Activated naive CD4-positive, alpha-beta T cell treated with anti-CD3 and anti-CD28 coated beads, Interleukin-2, amount 50 U/mL, for 24 hours (primary cell): ENCODE measurements around the gene EP400.
"Not testable (repeated sequence)": the region's sequence is repeated elsewhere in the genome, so short reads cannot be mapped to it uniquely, and the experiment has no call there.

Experiments
- H3K27ac Mint-ChIP-seq: one replicate; pipeline ENCODE4 v1.8.0; 2021; ENCODE audit warnings: mild to moderate bottlenecking, mixed read lengths
- H3K27me3 Mint-ChIP-seq: one replicate; pipeline ENCODE4 v1.8.0; 2021; ENCODE audit warnings: mixed read lengths
- H3K36me3 Mint-ChIP-seq: one replicate; pipeline ENCODE4 v1.8.0; 2021; ENCODE audit warnings: mixed read lengths
- H3K4me1 Mint-ChIP-seq: one replicate; pipeline ENCODE4 v1.8.0; 2021; ENCODE audit warnings: mixed read lengths
- H3K4me3 Mint-ChIP-seq: one replicate; pipeline ENCODE4 v1.8.0; 2021; ENCODE audit warnings: mild to moderate bottlenecking, mixed read lengths
- H3K9me3 Mint-ChIP-seq: one replicate; pipeline ENCODE4 v1.8.0; 2021; ENCODE audit warnings: mixed read lengths

EP400 gene

DNA sequence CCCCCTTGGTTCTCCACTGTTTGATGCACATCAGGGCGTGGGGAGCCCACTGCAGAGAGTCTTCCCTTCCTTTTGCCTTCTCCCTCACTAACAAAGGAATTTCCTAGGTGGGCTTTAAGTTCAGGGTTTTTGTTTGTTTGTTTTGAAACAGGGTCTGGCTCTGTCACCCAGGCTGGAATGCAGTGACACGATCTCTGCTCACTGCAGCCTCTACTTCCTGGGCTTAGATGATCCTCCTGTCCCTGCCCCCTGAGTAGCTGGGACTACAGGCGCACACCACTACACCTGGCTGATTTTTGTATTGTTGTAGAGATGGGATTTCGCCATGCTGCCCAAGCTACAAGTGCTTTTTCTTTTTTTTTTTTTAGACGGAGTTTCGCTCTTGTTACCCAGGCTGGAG is 33.8 kb downstream of the EP400 start:
- Mint-ChIP-seq H3K27me3 (no peaks in the 10 kb centered on the region), H3K36me3 (peaks cover 19% of the 10 kb centered on the region), H3K4me3 (no peak overlapping the region), H3K9me3 (no peaks in the 10 kb centered on the region), H3K27ac (no peak overlapping the region), H3K4me1 (no peaks in the 10 kb centered on the region)

DNA sequence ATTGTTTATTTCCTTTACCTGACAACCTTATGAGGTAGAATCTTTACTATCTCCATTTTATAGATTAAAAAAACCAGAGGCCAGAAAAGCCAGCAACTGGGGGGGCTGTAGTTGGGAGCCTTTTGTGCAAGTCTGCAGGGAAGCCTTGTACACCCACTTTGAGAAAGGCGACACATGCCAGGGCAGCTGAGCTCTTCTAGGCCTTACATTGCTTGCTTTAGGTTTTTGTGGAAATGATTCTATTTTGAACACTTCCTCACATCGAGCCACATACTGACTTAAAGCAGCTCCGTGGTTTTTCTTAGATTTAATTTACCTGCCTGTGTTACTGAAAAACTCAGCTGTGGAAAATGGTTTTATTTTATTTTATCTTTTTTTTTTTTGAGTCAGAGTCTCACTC is 34.6 kb downstream of the EP400 start:
- peaks cover 21% of the 10 kb centered on the region for H3K36me3 Mint-ChIP-seq
- H3K27ac Mint-ChIP-seq, result no peak overlapping the region
- no peaks in the 10 kb centered on the region for H3K4me1 Mint-ChIP-seq
- H3K27me3 Mint-ChIP-seq, result no peaks in the 10 kb centered on the region
- H3K4me3 Mint-ChIP-seq, result no peak overlapping the region
- H3K9me3 Mint-ChIP-seq, result no peaks in the 10 kb centered on the region

DNA sequence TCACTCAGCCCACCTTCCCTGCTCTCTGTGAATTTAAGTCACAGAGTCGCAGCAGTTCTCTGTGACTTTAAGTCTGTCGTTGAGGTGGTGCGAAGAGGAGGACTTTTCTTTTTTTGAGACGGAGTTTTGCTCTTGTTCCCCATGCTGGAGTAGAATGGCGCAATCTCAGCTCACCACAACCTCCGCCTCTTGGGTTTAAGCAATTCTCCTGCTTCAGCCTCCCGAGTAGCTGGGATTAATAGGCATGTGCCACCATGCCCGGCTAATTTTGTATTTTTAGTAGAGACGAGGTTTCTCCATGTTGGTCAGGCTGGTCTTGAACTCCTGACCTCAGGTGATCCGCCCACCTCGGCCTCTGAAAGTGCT is 35.8 kb downstream of the EP400 start:
- H3K4me3 Mint-ChIP-seq, H3K27me3 Mint-ChIP-seq, H3K9me3 Mint-ChIP-seq, H3K27ac Mint-ChIP-seq, H3K4me1 Mint-ChIP-seq: not testable (repeated sequence)
- peaks cover 20% of the 10 kb centered on the region for H3K36me3 Mint-ChIP-seq

DNA sequence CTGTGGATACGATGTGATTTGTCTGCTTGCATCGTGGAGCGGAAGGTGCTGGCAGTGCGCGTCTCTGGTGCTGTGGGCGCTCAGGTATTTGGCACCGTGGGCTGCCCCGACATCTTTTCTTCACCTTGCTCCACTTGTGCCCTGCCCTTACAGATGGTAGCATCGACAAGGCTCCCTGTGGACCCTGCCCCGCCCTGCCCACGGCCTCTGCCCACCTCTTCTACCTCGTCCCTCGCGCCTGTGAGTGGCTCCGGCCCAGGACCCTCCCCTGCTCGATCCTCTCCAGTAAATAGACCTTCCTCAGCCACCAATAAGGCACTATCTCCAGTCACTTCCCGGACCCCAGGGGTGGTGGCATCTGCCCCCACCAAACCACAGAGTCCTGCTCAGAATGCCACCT is 36.6 kb downstream of the EP400 start:
- Mint-ChIP-seq H3K27me3 (no peaks in the 10 kb centered on the region), H3K4me3 (no peak overlapping the region), H3K27ac (no peak overlapping the region), H3K9me3 (no peaks in the 10 kb centered on the region), H3K36me3 (peaks cover 21% of the 10 kb centered on the region), H3K4me1 (no peaks in the 10 kb centered on the region)

DNA sequence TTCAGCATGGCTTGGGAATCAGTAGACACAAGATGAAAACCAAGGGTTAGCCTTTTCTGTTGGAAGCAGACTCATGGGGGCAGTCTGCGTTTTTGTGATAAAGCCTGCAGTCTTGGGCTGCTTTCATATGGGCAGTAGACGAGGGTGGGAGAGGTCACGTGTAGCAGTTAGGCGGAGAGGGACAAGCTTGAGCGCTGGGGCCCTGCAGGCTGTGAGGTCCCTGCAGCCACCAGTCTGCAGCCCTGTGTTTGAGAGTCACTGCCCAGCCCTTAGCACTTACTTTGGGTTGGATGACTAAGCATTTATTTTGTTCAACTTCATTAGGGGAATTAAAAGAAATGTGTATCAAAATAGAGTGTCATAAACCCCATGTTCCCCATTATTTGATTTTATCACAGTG is 37.2 kb downstream of the EP400 start:
- Mint-ChIP-seq H3K9me3 (no peaks in the 10 kb centered on the region), H3K27me3 (no peaks in the 10 kb centered on the region), H3K27ac (no peak overlapping the region), H3K4me3 (no peak overlapping the region), H3K4me1 (no peaks in the 10 kb centered on the region), H3K36me3 (peaks cover 18% of the 10 kb centered on the region)

DNA sequence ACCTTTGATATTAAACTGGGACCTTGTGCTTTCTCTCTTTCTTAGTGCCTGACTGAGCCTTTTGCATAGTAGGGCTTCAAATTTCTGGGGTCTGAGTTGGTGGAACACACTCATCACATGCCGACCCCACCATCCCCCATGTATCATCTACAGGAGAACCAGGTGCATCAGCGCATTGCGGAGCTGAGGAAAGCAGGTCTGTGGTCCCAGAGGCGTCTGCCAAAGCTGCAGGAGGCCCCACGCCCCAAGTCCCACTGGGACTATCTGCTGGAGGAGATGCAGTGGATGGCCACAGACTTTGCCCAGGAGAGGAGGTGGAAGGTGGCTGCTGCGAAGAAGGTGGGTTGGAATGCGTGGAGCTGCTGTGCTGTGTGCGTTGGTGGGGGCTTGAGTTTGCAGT is 37.8 kb downstream of the EP400 start:
- Mint-ChIP-seq H3K27ac (no peak overlapping the region), H3K9me3 (no peaks in the 10 kb centered on the region), H3K36me3 (peaks cover 19% of the 10 kb centered on the region), H3K27me3 (no peaks in the 10 kb centered on the region), H3K4me3 (no peak overlapping the region), H3K4me1 (no peaks in the 10 kb centered on the region)

DNA sequence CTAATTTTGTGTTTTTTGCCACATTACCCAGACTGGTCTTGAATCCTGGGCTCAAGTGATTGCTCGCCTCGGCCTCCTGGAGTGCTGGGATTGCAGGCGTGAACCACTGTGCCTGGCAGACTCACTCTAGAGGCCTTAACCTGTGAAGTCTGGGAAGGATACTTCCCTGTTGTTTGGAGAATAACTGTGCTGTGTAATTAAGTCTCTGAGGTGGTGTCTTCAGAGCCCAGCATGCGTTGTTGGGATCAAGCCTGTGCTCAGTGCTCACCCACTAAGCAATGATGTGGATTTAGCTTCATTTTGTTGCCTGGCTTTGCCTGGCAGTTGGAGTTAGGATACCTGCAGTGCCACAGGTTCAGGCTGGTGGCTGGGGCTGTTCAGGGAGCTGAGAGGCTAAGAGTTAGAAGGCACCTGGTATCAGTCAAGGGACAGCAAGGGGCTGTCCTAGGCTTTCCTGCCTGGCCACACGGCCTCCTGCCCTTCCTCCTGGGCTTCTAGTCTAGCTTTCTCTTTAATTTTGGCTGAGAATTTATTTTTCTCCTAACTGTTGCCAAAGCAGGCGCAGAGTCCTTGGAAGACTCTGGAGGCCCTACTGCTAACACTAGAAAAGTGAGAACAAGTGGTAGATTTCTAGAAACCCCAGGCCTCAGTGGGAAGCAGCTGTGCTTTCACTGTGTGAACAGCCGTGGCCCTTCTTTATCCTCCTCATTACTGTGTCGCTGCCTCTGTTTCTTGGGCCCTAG is 38.5 kb downstream of the EP400 start:
- Mint-ChIP-seq H3K36me3 (peaks cover 19% of the 10 kb centered on the region), H3K9me3 (no peaks in the 10 kb centered on the region), H3K27ac (no peak overlapping the region)

DNA sequence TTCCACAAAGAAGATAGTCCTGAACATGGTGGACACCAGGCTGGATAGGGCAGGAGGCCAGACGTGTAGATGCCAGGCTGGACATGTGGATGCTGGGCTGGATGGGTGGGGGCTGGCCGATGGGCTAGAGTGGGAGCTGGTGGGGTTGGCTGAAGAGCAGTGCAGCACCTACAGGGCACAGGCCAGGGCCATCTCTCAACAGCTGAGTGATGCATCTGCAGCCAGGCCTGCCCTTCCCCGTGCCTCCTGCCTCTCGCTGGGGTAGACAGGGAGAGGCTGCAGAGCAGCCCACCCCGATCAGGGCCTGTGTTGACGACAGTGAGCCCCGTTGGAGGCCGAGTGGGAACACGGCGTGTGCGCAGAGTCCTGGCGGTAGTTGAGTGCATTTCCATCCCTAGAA is 39.3 kb downstream of the EP400 start:
- Mint-ChIP-seq H3K27ac (no peak overlapping the region), H3K9me3 (no peaks in the 10 kb centered on the region), H3K36me3 (peaks cover 22% of the 10 kb centered on the region), H3K4me3 (no peak overlapping the region), H3K27me3 (no peaks in the 10 kb centered on the region), H3K4me1 (no peaks in the 10 kb centered on the region)

More for the DNA sequence above, 38.5 kb downstream of the EP400 start:
- Mint-ChIP-seq H3K27me3 (no peaks in the 10 kb centered on the region), H3K4me1 (no peaks in the 10 kb centered on the region), H3K4me3 (no peak overlapping the region)

DNA sequence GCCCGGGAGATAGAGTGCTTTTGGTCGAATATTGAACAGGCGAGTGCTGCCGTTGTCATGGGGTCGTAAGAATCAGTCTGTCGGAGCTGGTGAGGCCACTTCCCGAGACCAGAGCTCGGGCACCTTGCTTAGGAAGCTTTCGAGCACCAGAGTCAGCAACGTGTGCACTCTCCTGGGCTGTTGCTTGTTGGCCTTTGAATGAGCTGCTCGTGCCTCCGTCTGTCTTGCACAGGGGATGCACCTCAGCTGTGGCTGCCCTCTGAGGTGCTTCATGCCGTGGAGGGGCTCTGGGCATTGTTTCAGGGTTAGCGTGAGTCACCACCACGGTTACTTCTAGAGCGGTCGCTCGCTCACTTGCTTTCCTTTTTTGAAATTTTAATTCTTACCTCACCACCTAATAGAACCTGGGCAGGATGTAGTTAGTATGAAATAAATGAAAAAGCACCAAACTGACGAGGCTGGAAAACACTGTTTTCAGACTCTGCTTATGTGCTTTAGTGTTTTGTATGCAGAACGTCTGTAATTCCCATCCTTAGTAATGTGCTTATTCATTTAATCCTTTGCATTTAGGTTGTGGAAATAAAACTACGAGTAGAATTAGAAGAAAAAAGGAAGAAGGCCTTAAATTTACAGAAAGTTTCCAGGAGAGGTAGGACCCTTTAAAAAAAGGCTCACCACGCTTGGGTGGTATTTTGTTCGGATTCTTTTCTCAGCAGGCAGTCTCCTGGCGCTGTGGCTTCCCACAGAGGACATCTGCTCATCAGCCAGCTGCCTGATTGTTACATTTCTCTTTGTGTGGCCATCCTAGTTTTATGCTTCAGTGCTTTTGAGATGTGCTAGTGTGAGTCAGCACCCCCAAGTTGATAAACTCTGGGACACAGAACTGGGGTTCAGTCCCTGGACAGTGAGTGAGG is 40.6 kb downstream of the EP400 start:
- no peaks in the 10 kb centered on the region for H3K9me3 Mint-ChIP-seq
- H3K4me1 Mint-ChIP-seq, result no peaks in the 10 kb centered on the region
- H3K27ac Mint-ChIP-seq, result no peak overlapping the region
- H3K4me3 Mint-ChIP-seq, result no peak overlapping the region
- no peaks in the 10 kb centered on the region for H3K27me3 Mint-ChIP-seq
- H3K36me3 Mint-ChIP-seq, result peaks cover 26% of the 10 kb centered on the region

DNA sequence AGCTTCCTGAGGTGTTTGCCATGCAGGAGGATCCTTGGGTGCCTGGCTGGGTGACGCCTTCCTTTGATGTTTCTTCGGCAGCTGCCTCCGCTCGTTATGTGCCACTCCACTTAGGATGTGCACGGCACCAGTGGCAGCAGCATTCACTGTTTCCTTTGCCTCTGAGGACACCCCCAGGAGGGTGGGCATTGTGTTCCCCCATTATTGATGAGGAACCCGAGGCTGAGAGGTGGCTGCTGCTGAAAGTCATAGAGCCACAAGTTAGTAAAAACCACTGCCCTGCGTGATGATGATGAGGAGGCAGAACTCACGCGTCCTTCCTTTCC is 41.2 kb downstream of the EP400 start:
- no peak overlapping the region for H3K27ac Mint-ChIP-seq
- no peaks in the 10 kb centered on the region for H3K9me3 Mint-ChIP-seq
- H3K36me3 Mint-ChIP-seq, result peaks cover 26% of the 10 kb centered on the region
- H3K4me3 Mint-ChIP-seq, result no peak overlapping the region
- H3K27me3 Mint-ChIP-seq, result no peaks in the 10 kb centered on the region
- H3K4me1 Mint-ChIP-seq, result no peaks in the 10 kb centered on the region

DNA sequence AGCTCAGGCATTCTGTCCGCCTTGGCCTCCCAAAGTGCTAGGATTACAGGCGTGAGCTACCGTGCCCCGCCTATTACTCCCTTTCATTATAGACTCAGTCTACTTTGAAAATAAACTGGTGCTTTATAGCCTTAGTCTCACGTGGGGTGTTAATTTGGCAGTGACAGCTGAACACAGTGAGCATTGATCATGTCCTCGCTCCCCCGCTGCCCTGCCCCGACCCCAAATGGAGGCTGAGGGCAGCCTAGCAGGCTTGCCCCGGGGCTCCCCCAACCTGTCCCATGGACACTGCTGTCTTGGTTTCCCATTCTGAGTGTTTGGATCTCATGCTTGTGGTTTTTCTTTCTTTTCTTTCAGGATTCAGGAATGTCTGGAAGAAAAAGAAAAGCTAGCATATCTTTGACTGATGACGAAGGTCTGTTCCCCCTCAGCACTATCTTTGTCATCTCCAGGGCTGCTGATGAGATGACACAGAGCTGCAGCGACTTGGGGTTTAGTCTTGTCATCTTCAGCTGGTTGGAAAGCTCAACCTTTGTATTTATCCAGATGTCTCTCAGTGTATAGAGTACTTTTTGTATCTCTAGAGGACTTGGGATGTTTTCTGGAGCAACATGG is 42.2 kb downstream of the EP400 start:
- no peaks in the 10 kb centered on the region for H3K4me1 Mint-ChIP-seq
- H3K9me3 Mint-ChIP-seq, result no peaks in the 10 kb centered on the region
- H3K36me3 Mint-ChIP-seq, result peaks cover 21% of the 10 kb centered on the region
- no peak overlapping the region for H3K4me3 Mint-ChIP-seq
- H3K27me3 Mint-ChIP-seq, result no peaks in the 10 kb centered on the region
- no peak overlapping the region for H3K27ac Mint-ChIP-seq

DNA sequence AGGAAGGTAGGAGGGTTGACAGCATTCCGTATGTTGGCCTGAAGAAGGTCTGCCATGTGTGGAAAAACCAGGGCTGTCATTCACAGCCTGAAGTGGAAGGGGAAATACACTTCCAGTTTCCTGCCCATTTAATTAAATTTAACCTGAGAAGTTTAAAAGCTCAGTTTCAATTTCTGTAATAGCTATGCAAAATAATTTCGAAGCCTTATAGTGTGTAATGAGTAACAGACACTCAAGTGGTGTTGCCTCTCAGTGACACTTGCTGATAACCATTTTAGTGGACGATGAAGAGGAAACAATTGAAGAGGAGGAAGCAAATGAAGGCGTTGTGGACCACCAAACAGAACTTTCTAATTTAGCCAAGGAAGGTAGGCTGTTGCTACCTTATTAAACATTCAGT is 44.8 kb downstream of the EP400 start:
- H3K27me3 Mint-ChIP-seq, result no peaks in the 10 kb centered on the region
- H3K9me3 Mint-ChIP-seq, result no peaks in the 10 kb centered on the region
- H3K4me3 Mint-ChIP-seq, result no peak overlapping the region
- H3K4me1 Mint-ChIP-seq, result no peaks in the 10 kb centered on the region
- no peak overlapping the region for H3K27ac Mint-ChIP-seq
- H3K36me3 Mint-ChIP-seq, result peaks cover 17% of the 10 kb centered on the region

DNA sequence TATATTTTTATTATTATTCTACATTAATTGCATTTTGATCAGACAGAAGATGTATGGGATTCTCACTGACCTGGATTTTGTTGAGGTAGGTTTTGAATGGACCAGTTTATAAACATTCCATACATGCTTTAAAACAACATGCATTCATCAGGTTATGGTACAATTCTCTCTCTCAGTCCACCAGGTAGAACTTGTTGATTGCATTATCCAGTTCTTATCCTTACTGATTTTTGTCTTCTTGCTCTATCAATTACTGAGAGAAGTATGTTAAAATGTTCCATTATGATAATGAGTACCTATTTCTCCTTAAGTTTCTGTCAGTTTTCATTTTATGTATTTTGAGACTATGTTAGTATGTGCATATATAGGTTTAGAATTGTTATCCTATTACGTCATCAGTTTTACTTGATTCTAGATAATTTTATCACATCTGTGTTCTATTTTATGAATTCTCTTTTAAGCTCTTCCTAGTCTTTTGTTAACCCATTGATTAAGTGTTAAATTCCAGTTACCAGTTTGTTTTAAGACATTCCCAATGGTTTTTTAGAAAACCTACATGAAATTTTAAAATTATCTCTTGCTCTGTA is 50.6 kb downstream of the EP400 start:
- H3K36me3 Mint-ChIP-seq, result peaks cover 9% of the 10 kb centered on the region
- no peaks in the 10 kb centered on the region for H3K27me3 Mint-ChIP-seq
- H3K4me3 Mint-ChIP-seq, result no peak overlapping the region

DNA sequence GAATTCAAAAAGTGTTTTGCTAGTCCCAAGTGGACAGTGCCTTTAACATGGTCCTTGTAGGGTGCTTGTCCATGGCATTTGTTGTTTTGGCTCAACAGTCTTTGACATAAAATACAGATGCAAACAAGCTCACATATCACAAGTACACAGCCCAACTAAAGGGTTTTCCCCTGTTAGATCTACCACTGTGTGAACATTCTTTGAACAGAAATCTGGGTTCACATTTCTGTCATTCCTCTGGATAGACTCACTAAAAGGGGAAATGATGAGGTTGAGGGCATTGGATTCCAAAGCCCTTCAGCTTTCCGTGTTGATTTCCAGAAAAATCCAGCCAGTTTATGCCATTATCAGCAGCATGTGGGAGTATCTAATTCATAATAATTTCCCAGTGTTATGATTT is 54.1 kb downstream of the EP400 start:
- H3K4me1 Mint-ChIP-seq, result no peaks in the 10 kb centered on the region
- no peak overlapping the region for H3K4me3 Mint-ChIP-seq
- H3K27ac Mint-ChIP-seq, result no peak overlapping the region
- no peaks in the 10 kb centered on the region for H3K27me3 Mint-ChIP-seq
- H3K36me3 Mint-ChIP-seq, result peaks cover 14% of the 10 kb centered on the region
- H3K9me3 Mint-ChIP-seq, result no peaks in the 10 kb centered on the region

More for the DNA sequence above, 50.6 kb downstream of the EP400 start:
- H3K9me3 Mint-ChIP-seq, result no peaks in the 10 kb centered on the region
- no peaks in the 10 kb centered on the region for H3K4me1 Mint-ChIP-seq
- no peak overlapping the region for H3K27ac Mint-ChIP-seq

DNA sequence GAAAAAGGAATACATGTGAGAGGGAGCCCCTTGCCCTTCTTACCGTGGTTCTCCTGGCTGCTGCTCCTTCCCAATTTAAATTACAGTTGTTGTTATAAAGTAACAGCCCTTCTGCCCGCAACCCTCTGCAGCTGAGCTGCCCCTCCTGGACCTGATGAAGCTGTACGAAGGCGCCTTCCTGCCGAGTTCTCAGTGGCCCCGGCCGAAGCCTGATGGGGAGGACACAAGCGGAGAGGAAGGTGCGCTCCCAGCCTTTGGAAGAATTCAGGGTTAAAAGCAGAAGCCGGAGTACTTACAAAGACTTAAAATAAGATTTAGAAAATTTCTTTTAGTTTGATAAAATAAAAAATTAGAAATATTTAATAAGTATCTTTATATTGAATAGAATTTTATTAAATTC is 55.2 kb downstream of the EP400 start:
- Mint-ChIP-seq H3K27ac (no peak overlapping the region), H3K4me1 (no peaks in the 10 kb centered on the region), H3K27me3 (no peaks in the 10 kb centered on the region), H3K4me3 (no peak overlapping the region), H3K9me3 (no peaks in the 10 kb centered on the region), H3K36me3 (peaks cover 14% of the 10 kb centered on the region)
